Muscle layer of duodenum (tissue), 2 donors: ENCODE data around the gene NHSL1.

Experiments used
- H3K27ac ChIP-seq: one replicate; pipeline ENCODE4 v1.7.0; 2013; ENCODE audit warnings: mild to moderate bottlenecking, low read length
- H3K27me3 ChIP-seq: one replicate; pipeline ENCODE4 v1.7.0; 2013; ENCODE audit warnings: low read depth, mild to moderate bottlenecking, control low read depth, low read length
- H3K36me3 ChIP-seq, 2 donors: one replicate each; pipeline ENCODE4 v1.7.0; 2013; ENCODE audit warnings: low read length in 2 of 2, control low read depth in 1 of 2, mild to moderate bottlenecking in 1 of 2; ENCODE audit not compliant: insufficient read depth in 2 of 2, control insufficient read depth in 1 of 2
- H3K4me1 ChIP-seq, 2 donors: one replicate each; pipeline ENCODE4 v1.7.0; 2013; ENCODE audit warnings: low read length in 2 of 2, mild to moderate bottlenecking in 2 of 2, control low read depth in 1 of 2, moderate library complexity in 1 of 2; ENCODE audit not compliant: insufficient read depth in 2 of 2, control insufficient read depth in 1 of 2
- H3K4me3 ChIP-seq, 2 donors: one replicate each; pipeline ENCODE4 v1.7.0; 2013; ENCODE audit warnings: low read length in 2 of 2, low read depth in 1 of 2, mild to moderate bottlenecking in 1 of 2
- H3K9me3 ChIP-seq, 2 donors: one replicate each; pipeline ENCODE4 v1.7.0; 2013; ENCODE audit warnings: low read length in 2 of 2, control low read depth in 1 of 2, mild to moderate bottlenecking in 1 of 2; ENCODE audit not compliant: control insufficient read depth in 1 of 2
- donor health status: healthy.

The NHSL1 gene

DNA sequence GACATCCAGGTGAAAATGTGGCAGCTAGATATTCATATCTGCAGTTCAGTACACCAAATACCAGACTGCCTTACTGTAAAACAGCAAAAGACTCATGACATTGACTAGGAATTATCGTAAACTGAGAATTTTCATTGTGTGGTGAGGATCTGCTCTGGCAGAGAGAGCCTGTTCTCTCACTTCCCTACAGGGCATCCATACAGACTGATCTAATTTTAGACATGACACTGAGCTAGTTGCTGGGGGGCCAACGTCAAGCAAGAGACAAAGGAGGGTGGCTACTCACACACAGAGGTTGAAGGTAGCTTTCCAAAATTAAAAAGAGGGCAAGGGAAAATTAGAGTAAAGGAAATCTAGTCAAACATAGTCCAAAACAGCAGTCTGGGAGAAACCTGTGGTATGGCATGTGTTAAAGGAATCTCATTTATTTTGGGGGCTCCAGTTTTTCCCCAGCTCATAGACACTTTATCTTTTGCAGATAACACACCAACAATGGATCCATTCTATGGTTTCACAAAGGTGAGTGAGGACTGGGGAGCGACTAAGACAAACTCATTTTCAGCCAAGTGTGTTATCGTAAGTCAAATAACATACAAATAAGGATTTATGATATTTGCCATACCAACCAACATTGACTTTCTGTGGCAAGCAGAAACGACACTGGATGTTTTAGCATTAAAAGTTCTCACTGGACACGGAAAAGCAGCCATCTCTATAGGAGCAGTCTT lies 36.6 kb upstream of the NHSL1 start:
- H3K4me3 ChIP-seq: no peak overlapping the region
- no peaks in the 10 kb centered on the region for H3K27me3 ChIP-seq
- H3K36me3 ChIP-seq: no peaks in the 10 kb centered on the region
- H3K9me3 ChIP-seq: no peaks in the 10 kb centered on the region
- peaks cover 11 to 29% of the 10 kb centered on the region in 2 donors for H3K4me1 ChIP-seq
- H3K27ac ChIP-seq: no peak overlapping the region

DNA sequence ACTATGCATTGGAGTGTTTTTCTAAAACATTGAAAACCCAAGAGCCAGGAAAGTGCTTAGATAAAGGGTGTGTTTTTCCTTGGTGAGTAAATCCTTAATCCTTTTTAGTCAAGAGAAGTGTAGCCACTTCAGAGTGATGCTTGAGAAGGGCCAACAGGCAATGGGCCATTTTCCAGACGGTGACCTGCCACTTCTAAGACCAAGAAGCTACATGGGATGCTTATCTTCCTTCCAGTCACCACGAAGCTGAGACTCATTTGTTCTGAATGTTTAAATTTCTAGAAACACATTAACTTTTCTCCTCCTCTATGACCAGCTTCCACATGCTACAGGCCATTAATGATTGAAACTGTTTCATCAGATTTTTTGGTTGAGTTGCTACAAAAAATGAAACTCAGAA lies 34.4 kb upstream of the NHSL1 start:
- peaks cover 5 to 15% of the 10 kb centered on the region in 2 donors for H3K4me1 ChIP-seq

DNA sequence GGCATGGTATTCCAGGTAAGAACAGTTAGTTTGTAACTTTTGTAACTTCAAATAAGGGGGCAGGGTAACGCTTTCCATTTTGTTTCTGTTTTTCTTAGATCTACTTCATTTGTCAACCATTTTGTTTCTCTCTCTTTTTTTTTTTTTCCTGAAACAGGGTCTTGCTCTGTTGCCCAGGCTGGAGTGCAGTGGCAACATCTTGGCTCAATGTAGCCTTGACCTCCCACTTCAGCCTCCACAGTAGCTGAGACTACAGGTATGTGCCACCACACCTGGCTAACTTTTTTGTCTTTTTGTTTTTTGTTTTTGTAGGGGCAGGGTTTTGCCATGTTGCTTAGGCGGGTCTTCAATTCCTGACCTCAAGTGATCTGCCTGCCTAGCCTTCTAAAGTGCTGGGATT lies 32.1 kb upstream of the NHSL1 start:
- H3K4me1 ChIP-seq: peaks cover 0 to 9% of the 10 kb centered on the region in 2 donors
- no peaks in the 10 kb centered on the region for H3K27me3 ChIP-seq
- H3K9me3 ChIP-seq: no peaks in the 10 kb centered on the region
- H3K4me3 ChIP-seq: no peak overlapping the region
- no peaks in the 10 kb centered on the region for H3K36me3 ChIP-seq
- no peak overlapping the region for H3K27ac ChIP-seq

More for the DNA sequence above, 34.4 kb upstream of the NHSL1 start:
- Histone ChIP-seq H3K9me3 (no peaks in the 10 kb centered on the region), H3K27me3 (no peaks in the 10 kb centered on the region), H3K27ac (no peak overlapping the region), H3K4me3 (no peak overlapping the region), H3K36me3 (no peaks in the 10 kb centered on the region)

DNA sequence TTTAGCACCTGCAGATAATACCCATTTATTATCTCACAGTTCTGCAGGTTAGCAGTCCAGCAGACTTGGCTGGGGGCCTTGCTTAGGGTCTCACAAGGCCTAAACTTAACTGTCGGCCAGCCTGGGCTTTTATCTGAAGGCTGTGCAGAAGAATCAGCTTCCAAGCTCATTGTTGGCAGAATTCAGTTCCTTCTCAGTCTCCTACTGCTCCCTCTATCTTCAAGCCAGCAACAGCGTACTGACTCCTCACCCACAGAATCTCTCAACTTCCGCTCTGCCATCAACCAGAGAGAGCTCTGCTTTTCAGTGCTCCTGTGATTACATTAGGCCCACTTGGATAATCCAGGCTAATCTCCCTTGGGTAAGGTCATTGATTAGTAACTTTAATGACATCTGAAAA lies 30.2 kb upstream of the NHSL1 start:
- Histone ChIP-seq H3K4me3 (no peak overlapping the region), H3K27ac (no peak overlapping the region), H3K9me3 (no peaks in the 10 kb centered on the region), H3K4me1 (no peaks in the 10 kb centered on the region), H3K27me3 (no peaks in the 10 kb centered on the region), H3K36me3 (no peaks in the 10 kb centered on the region)

DNA sequence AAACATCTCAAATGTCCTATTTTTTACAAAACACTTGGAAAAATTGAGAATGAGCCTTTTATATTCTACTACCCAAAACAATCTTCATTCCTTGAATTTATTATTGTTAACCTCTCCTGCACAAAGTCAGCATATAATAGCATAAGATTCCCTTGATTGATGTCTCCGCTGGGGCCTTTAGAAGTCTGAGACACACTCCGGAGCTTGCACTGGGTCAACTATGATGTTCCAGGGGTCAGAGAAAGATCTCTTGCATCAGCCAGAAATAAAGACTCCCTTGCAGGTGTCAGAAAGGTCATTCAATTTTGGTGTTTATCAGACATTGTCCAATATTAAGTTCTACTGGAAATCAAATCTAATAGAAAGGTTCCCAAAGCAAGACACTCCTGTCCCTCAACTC lies 29.7 kb upstream of the NHSL1 start:
- no peak overlapping the region for H3K4me3 ChIP-seq
- H3K36me3 ChIP-seq: no peaks in the 10 kb centered on the region
- no peaks in the 10 kb centered on the region for H3K4me1 ChIP-seq
- no peak overlapping the region for H3K27ac ChIP-seq
- no peaks in the 10 kb centered on the region for H3K27me3 ChIP-seq
- H3K9me3 ChIP-seq: no peaks in the 10 kb centered on the region

DNA sequence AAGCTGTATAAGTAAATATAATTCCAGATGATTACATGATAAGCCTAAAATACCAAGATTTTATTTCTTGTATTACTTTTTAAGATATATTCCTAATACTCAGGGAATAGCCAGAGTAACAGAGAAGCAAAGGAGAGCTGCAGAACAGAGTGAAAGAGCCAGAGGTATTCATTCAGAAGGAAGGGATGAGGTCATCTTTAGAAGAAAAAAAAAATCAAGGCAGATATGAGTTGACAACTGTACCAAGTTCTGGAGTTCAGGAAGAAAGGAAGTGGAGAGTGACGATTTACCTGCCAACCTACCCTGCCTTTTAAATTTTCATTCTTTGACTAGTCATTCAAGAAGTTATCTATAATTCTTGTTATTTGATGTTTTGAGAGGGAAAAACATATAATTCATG lies 28.8 kb upstream of the NHSL1 start:
- H3K27me3 ChIP-seq: no peaks in the 10 kb centered on the region

DNA sequence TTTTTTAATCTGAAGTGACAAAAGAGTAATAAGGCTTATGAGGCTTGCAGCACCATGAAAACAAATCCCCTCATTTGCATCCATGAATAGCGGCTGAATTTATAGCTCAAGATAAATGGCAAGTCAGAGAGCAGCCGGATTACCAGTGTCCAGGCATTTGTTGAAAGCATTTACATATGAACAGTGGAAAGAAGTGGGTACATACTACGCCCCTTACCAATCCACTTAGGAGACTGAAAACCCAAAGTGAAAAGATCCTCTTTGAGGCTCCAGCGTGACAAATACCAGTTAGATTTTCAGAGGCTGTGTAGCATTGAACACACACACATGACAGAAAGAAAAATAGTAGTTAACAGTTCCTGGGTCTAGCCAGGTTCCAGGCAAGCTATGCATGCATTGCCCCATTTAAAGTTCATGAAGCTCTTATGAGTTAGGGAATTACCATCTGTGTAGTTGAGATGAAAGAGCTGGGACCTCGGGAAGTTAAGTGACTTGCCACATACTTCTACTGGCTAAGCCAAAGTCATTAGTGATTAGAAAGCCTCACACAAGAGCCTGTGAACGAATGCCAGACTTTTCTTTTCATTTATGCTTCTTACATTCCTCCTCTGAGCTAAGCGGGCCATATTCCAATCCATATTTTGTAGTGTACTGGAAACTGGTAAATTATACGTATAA lies 28.3 kb upstream of the NHSL1 start:
- no peaks in the 10 kb centered on the region for H3K36me3 ChIP-seq
- no peak overlapping the region for H3K27ac ChIP-seq
- H3K4me3 ChIP-seq: no peak overlapping the region
- H3K9me3 ChIP-seq: no peaks in the 10 kb centered on the region
- no peaks in the 10 kb centered on the region for H3K4me1 ChIP-seq
- no peaks in the 10 kb centered on the region for H3K27me3 ChIP-seq

More for the DNA sequence above, 28.8 kb upstream of the NHSL1 start:
- Histone ChIP-seq H3K27ac (no peak overlapping the region), H3K4me3 (no peak overlapping the region), H3K4me1 (no peaks in the 10 kb centered on the region), H3K9me3 (no peaks in the 10 kb centered on the region), H3K36me3 (no peaks in the 10 kb centered on the region)

DNA sequence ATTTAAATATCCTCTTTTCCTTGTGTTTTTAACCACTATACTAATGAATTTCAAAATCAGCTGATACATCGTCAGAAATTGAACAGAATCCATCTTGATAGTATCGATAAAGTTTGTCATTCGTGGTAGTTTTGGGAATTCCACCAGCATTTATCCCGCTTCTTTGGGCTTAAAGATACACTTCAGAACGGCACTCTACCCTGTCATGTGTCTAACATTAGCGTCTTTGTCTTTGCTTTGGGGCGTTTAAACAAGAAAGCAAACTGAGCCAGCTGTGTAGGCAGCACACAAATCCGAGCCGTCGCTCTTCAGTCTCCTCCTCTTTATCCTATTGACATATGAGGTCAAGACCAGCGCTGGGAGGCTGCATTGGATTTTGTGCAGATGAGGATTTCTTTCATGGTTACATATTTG lies 27.5 kb upstream of the NHSL1 start:
- Histone ChIP-seq H3K27ac (no peak overlapping the region), H3K4me3 (no peak overlapping the region), H3K27me3 (no peaks in the 10 kb centered on the region), H3K4me1 (no peaks in the 10 kb centered on the region), H3K9me3 (no peaks in the 10 kb centered on the region), H3K36me3 (no peaks in the 10 kb centered on the region)

DNA sequence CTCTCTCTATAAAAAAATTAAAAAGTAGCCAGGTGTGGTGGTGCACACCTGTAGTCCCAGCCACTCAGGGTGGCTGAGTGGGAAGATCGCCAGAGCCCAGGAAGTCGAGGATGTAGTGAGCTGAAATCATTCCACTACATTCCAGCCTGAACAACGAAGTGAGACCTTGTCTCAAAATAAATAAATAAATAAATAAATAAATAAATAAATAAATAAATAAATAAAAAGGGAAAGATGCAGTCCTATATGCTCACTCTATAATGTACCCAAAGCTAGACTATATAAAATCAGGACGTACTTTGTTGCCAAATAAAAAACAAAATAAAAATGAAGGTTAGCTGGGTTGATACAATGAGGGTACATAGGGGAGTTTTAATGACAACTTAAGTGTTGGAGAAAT lies 26.1 kb upstream of the NHSL1 start:
- Histone ChIP-seq H3K27ac (no peak overlapping the region), H3K4me1 (no peaks in the 10 kb centered on the region), H3K36me3 (no peaks in the 10 kb centered on the region), H3K4me3 (no peak overlapping the region), H3K27me3 (no peaks in the 10 kb centered on the region), H3K9me3 (no peaks in the 10 kb centered on the region)

DNA sequence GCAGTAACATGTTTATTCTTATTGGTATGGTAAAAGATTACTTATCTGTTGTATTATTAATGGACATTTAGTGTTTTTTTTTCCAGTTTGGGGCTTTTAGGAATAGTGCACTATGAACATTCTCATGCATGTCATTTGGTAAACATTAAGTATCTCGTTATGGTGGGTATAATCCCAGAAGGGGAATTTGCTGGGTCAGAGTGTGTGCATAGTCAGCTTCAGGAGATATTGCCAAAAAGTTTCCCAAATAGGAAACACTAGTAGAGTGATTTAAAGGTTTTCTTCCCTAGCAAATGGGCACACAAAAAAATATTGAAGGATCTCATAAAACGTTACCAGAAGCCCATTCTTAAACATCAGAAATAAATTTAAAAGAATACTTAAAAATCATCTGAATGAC lies 25.2 kb upstream of the NHSL1 start:
- Histone ChIP-seq H3K27me3 (no peaks in the 10 kb centered on the region), H3K36me3 (no peaks in the 10 kb centered on the region), H3K27ac (no peak overlapping the region), H3K4me3 (no peak overlapping the region), H3K9me3 (no peaks in the 10 kb centered on the region), H3K4me1 (no peaks in the 10 kb centered on the region)

DNA sequence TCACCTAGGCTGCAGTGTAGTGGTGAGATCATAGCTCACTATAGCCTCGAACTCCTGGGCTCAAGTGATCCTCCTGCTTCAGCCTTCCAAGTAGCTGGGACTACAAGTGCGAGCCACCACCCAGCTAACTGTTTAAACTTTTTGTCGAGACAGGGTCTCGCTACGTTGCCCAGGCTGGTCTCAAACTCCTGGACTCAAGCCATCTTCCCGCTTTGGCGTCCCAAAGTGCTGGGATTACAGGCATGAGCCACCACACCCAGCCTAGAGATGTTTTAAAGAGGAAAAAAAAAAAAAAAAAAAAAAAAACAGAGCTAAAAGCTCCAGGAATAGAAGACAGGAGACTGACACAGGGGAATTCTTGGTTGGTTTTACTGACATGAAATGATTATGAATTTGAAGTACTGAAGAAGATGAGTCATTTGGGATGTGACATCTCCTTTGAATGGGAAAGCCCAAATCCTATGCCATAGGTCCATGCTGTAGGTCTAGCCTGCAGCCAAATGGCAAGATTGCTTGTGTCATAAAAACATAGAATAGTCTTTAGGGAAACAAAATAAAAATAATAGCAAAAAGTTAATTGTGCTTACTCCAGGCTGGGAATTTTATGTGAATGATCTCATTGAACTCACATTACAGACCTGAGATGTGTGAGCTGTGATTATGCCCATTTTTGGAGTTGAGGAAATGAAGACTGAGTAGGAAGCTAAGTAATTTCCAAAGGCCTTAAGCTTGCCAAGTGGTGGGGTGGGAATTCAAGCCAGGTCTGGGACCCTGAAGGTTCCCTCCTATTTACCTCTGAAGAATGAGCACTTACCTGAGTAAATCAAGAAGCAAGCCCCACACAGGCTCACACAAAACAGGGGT lies 24.3 kb upstream of the NHSL1 start:
- Histone ChIP-seq H3K36me3 (no peaks in the 10 kb centered on the region), H3K27ac (no peak overlapping the region), H3K4me1 (no peaks in the 10 kb centered on the region)

More for the DNA sequence above, 24.3 kb upstream of the NHSL1 start:
- Histone ChIP-seq H3K4me3 (no peak overlapping the region), H3K9me3 (no peaks in the 10 kb centered on the region), H3K27me3 (no peaks in the 10 kb centered on the region)
